Measurements from ENCODE around the gene DCDC1. TPM values are rescaled to one million over a fixed set of nuclear protein-coding genes. Genes with fewer than 3 reads are reported as not detected.

DCDC1 gene
- polyA plus RNA-seq, 1 donor, result 1.2 TPM

DNA sequence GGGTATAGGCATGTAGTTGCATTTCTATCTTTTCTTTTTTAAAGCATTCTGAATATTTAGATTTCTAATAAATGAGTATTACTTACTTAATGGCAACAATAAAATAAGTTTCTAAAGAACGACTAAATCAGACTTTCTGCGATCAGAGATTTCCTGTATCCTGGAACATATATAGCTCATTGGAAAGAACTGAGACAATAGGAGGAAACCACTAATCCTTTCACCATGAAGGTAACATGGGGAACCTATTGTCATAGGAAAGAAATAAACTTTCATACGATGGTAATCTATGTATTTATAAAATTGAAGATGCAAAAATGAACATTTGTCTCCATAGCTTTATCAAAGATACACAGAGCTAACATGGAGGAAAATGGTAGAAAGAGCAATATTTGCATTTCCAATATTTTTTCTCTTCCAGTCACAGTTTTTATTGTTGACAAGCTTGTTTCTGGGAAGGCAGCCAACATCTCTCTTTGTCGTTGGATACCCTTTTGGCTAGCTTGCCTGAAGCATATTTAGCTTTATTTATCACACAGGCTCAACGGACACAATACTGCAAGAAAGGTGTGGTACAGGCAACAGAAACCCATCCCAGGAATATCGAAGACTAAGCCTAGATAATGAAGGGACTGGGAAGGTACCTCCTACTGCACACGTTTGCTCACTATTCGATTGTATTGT lies 490.1 kb downstream of the DCDC1 start:
- Histone ChIP-seq H3K27ac (ENCODE audit: low read length) (no peak overlapping the region), H3K27me3 (ENCODE audit: control insufficient read depth, insufficient read depth, low read length) (no peaks in the 10 kb centered on the region), H3K4me3 (ENCODE audit: low read length) (no peak overlapping the region), H3K9me3 (ENCODE audit: control insufficient read depth, low read depth, low read length) (no peaks in the 10 kb centered on the region), H3K36me3 (ENCODE audit: control insufficient read depth, insufficient read depth, low read length) (no peaks in the 10 kb centered on the region), H3K4me1 (ENCODE audit: control insufficient read depth, insufficient read depth, low read length) (no peaks in the 10 kb centered on the region)
- DNase-seq, result no peak
- 67% methylated on average over 6 of the region's 8 CpGs for WGBS (ENCODE audit: insufficient coverage, low lambda C conversion rate)

DNA sequence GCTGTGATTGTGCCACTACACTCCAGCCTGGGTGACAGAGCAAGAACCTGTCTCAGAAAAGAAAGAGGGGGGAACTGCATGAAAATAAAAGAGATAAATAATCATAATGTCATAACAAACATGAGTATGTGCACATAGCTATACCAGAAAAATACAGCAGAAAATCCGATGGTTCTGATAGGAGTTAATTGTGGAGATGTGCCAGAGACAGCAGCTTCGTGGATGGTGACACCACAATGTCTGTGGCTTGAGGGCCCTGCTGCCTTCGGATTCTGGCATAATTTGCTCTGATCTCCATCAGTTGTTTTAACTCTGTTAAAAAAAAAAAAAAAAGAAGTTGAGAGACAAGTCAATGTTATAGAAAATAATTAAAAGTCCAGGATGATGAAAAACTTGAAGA lies 491.1 kb downstream of the DCDC1 start:
- WGBS (ENCODE audit: insufficient coverage, low lambda C conversion rate), result 50% methylated on average over 2 of the region's 3 CpGs
- no peak for DNase-seq

GRCh38 chr11:30876663-30877396 lies 492.7 kb downstream of the DCDC1 start:
- Histone ChIP-seq H3K27ac (ENCODE audit: low read length) (no peak overlapping the region), H3K4me3 (ENCODE audit: low read length) (no peak overlapping the region), H3K9me3 (ENCODE audit: control insufficient read depth, low read depth, low read length) (no peaks in the 10 kb centered on the region), H3K4me1 (ENCODE audit: control insufficient read depth, insufficient read depth, low read length) (no peaks in the 10 kb centered on the region), H3K27me3 (ENCODE audit: control insufficient read depth, insufficient read depth, low read length) (no peaks in the 10 kb centered on the region), H3K36me3 (ENCODE audit: control insufficient read depth, insufficient read depth, low read length) (no peaks in the 10 kb centered on the region)
- WGBS (ENCODE audit: insufficient coverage, low lambda C conversion rate), result no CpG with 5 or more reads among the region's 2 CpGs
- DNase-seq, result no peak

More for the DNA sequence above, 491.1 kb downstream of the DCDC1 start:
- no peak overlapping the region for H3K4me3 ChIP-seq (ENCODE audit: low read length)
- H3K36me3 ChIP-seq (ENCODE audit: control insufficient read depth, insufficient read depth, low read length), result no peaks in the 10 kb centered on the region
- no peaks in the 10 kb centered on the region for H3K27me3 ChIP-seq (ENCODE audit: control insufficient read depth, insufficient read depth, low read length)
- no peaks in the 10 kb centered on the region for H3K4me1 ChIP-seq (ENCODE audit: control insufficient read depth, insufficient read depth, low read length)
- no peak overlapping the region for H3K27ac ChIP-seq (ENCODE audit: low read length)
- H3K9me3 ChIP-seq (ENCODE audit: control insufficient read depth, low read depth, low read length), result no peaks in the 10 kb centered on the region

DNA sequence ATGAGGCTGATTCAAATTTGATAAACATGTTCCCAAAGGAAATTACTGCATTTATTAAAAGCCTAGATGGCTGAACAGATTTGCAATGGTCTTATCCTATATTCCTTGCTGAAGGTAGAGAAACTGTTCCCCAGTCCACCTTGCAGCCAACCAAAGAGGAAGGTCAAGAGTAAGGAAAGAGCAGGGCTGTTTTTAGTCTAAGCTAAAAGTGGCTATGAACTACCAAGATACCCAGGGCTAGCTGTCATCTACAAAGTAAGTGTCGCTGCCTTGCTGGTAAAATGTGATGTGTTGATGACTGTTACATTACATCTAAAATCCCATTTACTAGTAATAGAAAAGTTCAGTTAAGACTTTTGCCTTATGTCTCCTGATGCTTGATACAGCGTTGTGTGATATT lies 493.3 kb downstream of the DCDC1 start:
- H3K36me3 ChIP-seq (ENCODE audit: control insufficient read depth, insufficient read depth, low read length), result no peaks in the 10 kb centered on the region
- no peaks in the 10 kb centered on the region for H3K27me3 ChIP-seq (ENCODE audit: control insufficient read depth, insufficient read depth, low read length)
- no peak for DNase-seq
- H3K27ac ChIP-seq (ENCODE audit: low read length), result no peak overlapping the region
- H3K9me3 ChIP-seq (ENCODE audit: control insufficient read depth, low read depth, low read length), result no peaks in the 10 kb centered on the region
- H3K4me3 ChIP-seq (ENCODE audit: low read length), result no peak overlapping the region
- H3K4me1 ChIP-seq (ENCODE audit: control insufficient read depth, insufficient read depth, low read length), result no peaks in the 10 kb centered on the region
- no CpG with 5 or more reads among the region's 2 CpGs for WGBS (ENCODE audit: insufficient coverage, low lambda C conversion rate)

DNA sequence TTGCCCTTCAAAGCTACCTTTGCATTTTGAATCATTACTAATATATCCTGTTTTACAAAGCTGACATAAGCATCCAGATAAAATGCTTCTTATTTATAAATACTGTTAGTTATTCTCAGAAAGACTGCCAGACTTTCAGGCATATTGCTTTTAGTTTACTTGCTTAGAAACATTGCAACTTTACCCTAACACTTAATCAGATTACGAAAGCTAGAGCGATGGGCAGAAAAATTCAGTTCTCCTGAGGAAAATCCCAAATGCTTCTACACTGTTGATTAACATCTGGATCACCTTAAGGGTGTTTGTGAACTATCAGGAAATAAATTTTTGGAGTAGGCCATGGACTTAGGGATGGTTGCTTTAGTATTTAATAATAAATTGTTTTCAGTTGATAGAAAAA lies 493.7 kb downstream of the DCDC1 start:
- Histone ChIP-seq H3K27ac (ENCODE audit: low read length) (no peak overlapping the region), H3K27me3 (ENCODE audit: control insufficient read depth, insufficient read depth, low read length) (no peaks in the 10 kb centered on the region), H3K4me1 (ENCODE audit: control insufficient read depth, insufficient read depth, low read length) (no peaks in the 10 kb centered on the region), H3K4me3 (ENCODE audit: low read length) (no peak overlapping the region), H3K9me3 (ENCODE audit: control insufficient read depth, low read depth, low read length) (no peaks in the 10 kb centered on the region), H3K36me3 (ENCODE audit: control insufficient read depth, insufficient read depth, low read length) (no peaks in the 10 kb centered on the region)
- no CpG with 5 or more reads among the region's 2 CpGs for WGBS (ENCODE audit: insufficient coverage, low lambda C conversion rate)
- no peak for DNase-seq

- Histone ChIP-seq H3K4me3 (ENCODE audit: low read length) (no peak overlapping the region), H3K27me3 (ENCODE audit: control insufficient read depth, insufficient read depth, low read length) (no peaks in the 10 kb centered on the region), H3K9me3 (ENCODE audit: control insufficient read depth, low read depth, low read length) (no peaks in the 10 kb centered on the region), H3K27ac (ENCODE audit: low read length) (no peak overlapping the region), H3K4me1 (ENCODE audit: control insufficient read depth, insufficient read depth, low read length) (no peaks in the 10 kb centered on the region), H3K36me3 (ENCODE audit: control insufficient read depth, insufficient read depth, low read length) (no peaks in the 10 kb centered on the region)
- WGBS (ENCODE audit: insufficient coverage, low lambda C conversion rate), result 75% methylated on average over 1 of the region's 3 CpGs
- DNase-seq, result no peak
Measured at GRCh38 chr11:30873924-30874610, 495.5 kb downstream of the DCDC1 start.

GRCh38 chr11:30868626-30869081 lies 500.9 kb downstream of the DCDC1 start:
- H3K27ac ChIP-seq (ENCODE audit: low read length), result no peak overlapping the region
- H3K4me1 ChIP-seq (ENCODE audit: control insufficient read depth, insufficient read depth, low read length), result no peaks in the 10 kb centered on the region
- no CpG with 5 or more reads among the region's 2 CpGs for WGBS (ENCODE audit: insufficient coverage, low lambda C conversion rate)
- H3K4me3 ChIP-seq (ENCODE audit: low read length), result no peak overlapping the region
- DNase-seq, result no peak
- H3K27me3 ChIP-seq (ENCODE audit: control insufficient read depth, insufficient read depth, low read length), result no peaks in the 10 kb centered on the region
- no peaks in the 10 kb centered on the region for H3K9me3 ChIP-seq (ENCODE audit: control insufficient read depth, low read depth, low read length)
- no peaks in the 10 kb centered on the region for H3K36me3 ChIP-seq (ENCODE audit: control insufficient read depth, insufficient read depth, low read length)

DNA sequence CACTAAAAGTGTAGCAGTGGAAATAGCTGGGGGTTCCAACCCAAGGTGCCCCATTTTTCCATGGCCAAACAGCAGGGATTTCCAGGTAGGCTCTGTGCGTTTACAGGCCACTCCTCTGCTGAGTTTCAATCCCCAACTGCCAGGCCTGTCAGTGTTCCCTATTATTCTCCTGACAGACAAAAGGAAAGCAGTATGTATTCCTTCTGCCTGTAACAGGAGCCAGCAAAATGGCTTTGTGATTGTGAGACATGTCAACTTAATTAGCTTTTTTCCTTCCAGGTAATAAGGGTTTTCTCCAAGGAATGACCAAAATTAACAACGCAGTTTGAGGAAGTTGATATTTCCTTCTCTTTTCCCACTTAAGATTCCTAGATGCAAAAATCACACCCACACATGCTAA lies 506.3 kb downstream of the DCDC1 start:
- no peaks in the 10 kb centered on the region for H3K9me3 ChIP-seq (ENCODE audit: control insufficient read depth, low read depth, low read length)
- H3K36me3 ChIP-seq (ENCODE audit: control insufficient read depth, insufficient read depth, low read length), result no peaks in the 10 kb centered on the region
- no peak overlapping the region for H3K4me3 ChIP-seq (ENCODE audit: low read length)
- DNase-seq, result no peak
- no peaks in the 10 kb centered on the region for H3K4me1 ChIP-seq (ENCODE audit: control insufficient read depth, insufficient read depth, low read length)
- WGBS (ENCODE audit: insufficient coverage, low lambda C conversion rate), result 100% methylated on average over 1 of the region's 2 CpGs
- H3K27me3 ChIP-seq (ENCODE audit: control insufficient read depth, insufficient read depth, low read length), result no peaks in the 10 kb centered on the region
- no peak overlapping the region for H3K27ac ChIP-seq (ENCODE audit: low read length)

GRCh38 chr11:30861531-30861930 lies 508.0 kb downstream of the DCDC1 start:
- no peaks in the 10 kb centered on the region for H3K9me3 ChIP-seq (ENCODE audit: control insufficient read depth, low read depth, low read length)
- H3K27me3 ChIP-seq (ENCODE audit: control insufficient read depth, insufficient read depth, low read length), result no peaks in the 10 kb centered on the region
- H3K36me3 ChIP-seq (ENCODE audit: control insufficient read depth, insufficient read depth, low read length), result no peaks in the 10 kb centered on the region
- DNase-seq, result no peak
- WGBS (ENCODE audit: insufficient coverage, low lambda C conversion rate), result 50% methylated on average over 3 of the region's 7 CpGs
- no peak overlapping the region for H3K4me3 ChIP-seq (ENCODE audit: low read length)
- no peaks in the 10 kb centered on the region for H3K4me1 ChIP-seq (ENCODE audit: control insufficient read depth, insufficient read depth, low read length)
- H3K27ac ChIP-seq (ENCODE audit: low read length), result no peak overlapping the region

GRCh38 chr11:30861064-30861463 lies 508.5 kb downstream of the DCDC1 start:
- WGBS (ENCODE audit: insufficient coverage, low lambda C conversion rate), result no CpG with 5 or more reads among the region's 7 CpGs
- H3K27me3 ChIP-seq (ENCODE audit: control insufficient read depth, insufficient read depth, low read length), result no peaks in the 10 kb centered on the region
- no peaks in the 10 kb centered on the region for H3K9me3 ChIP-seq (ENCODE audit: control insufficient read depth, low read depth, low read length)
- no peak overlapping the region for H3K27ac ChIP-seq (ENCODE audit: low read length)
- H3K36me3 ChIP-seq (ENCODE audit: control insufficient read depth, insufficient read depth, low read length), result no peaks in the 10 kb centered on the region
- H3K4me1 ChIP-seq (ENCODE audit: control insufficient read depth, insufficient read depth, low read length), result no peaks in the 10 kb centered on the region
- H3K4me3 ChIP-seq (ENCODE audit: low read length), result no peak overlapping the region
- no peak for DNase-seq
